Astrocyte (in vitro differentiated cells and primary cell): ENCODE data around the gene CALHM1. TPM values are rescaled to one million over a fixed set of nuclear protein-coding genes. Genes with fewer than 3 reads are reported as not detected.
"Not testable (repeated sequence)": the region's sequence is repeated elsewhere in the genome, so short reads cannot be mapped to it uniquely, and the experiment has no call there.

Experiments used
- DNase-seq: peaks from one replicate; pipeline ENCODE4 v3.0.0-alpha.2; 2010; ENCODE audit warnings: low read depth
- FAIRE-seq: peaks from 2 replicates; lab custom pipeline; 2011; peaks lifted over from hg19 to GRCh38; lab: Jason Lieb, UNC
- H2AFZ ChIP-seq: 2 replicates; pipeline ENCODE4 v1.6.0; 2012; ENCODE audit warnings: low read depth, low read length, inconsistent platforms
- H3K27ac ChIP-seq: 2 replicates; pipeline ENCODE4 v1.5.1; 2011; ENCODE audit warnings: low read depth, low read length, inconsistent platforms
- H3K27me3 ChIP-seq: 2 replicates; pipeline ENCODE4 v1.6.0; 2011; ENCODE audit warnings: low read length, inconsistent platforms; ENCODE audit not compliant: insufficient read depth
- H3K36me3 ChIP-seq: 2 replicates; pipeline ENCODE4 v1.5.1; 2011; ENCODE audit warnings: low read length, inconsistent platforms; ENCODE audit not compliant: insufficient read depth
- H3K4me1 ChIP-seq: 2 replicates; pipeline ENCODE4 v1.5.1; 2011; ENCODE audit warnings: low read length, inconsistent platforms; ENCODE audit not compliant: insufficient read depth
- H3K4me2 ChIP-seq: 2 replicates; pipeline ENCODE4 v1.6.0; 2012; ENCODE audit warnings: low read length, inconsistent platforms
- H3K4me3 ChIP-seq: 2 replicates; pipeline ENCODE4 v1.5.1; 2011; ENCODE audit warnings: low read depth, mild to moderate bottlenecking, low read length, inconsistent platforms; ENCODE audit not compliant: insufficient read depth
- H3K79me2 ChIP-seq: 2 replicates; pipeline ENCODE4 v1.6.0; 2012; ENCODE audit warnings: mild to moderate bottlenecking, low read length, inconsistent platforms; ENCODE audit not compliant: insufficient read depth
- H3K9ac ChIP-seq: 2 replicates; pipeline ENCODE4 v1.6.0; 2012; ENCODE audit warnings: mild to moderate bottlenecking, low read length, inconsistent platforms
- H3K9me3 ChIP-seq: 2 replicates; pipeline ENCODE4 v1.5.1; 2012; ENCODE audit warnings: low read depth, mild to moderate bottlenecking, low read length, inconsistent platforms; ENCODE audit not compliant: insufficient read depth
- H4K20me1 ChIP-seq: 2 replicates; pipeline ENCODE4 v1.6.0; 2012; ENCODE audit warnings: low read length, inconsistent platforms; ENCODE audit not compliant: insufficient read depth
- H3K27ac Mint-ChIP-seq: one replicate; pipeline ENCODE4 v1.8.0; 2021; ENCODE audit warnings: mild to moderate bottlenecking, mixed read lengths; ENCODE audit not compliant: unreplicated experiment
- H3K27me3 Mint-ChIP-seq: one replicate; pipeline ENCODE4 v1.8.0; 2021; ENCODE audit warnings: low read depth, mixed read lengths; ENCODE audit not compliant: unreplicated experiment
- H3K36me3 Mint-ChIP-seq: one replicate; pipeline ENCODE4 v1.8.0; 2021; ENCODE audit warnings: low read depth, mixed read lengths; ENCODE audit not compliant: unreplicated experiment
- H3K4me1 Mint-ChIP-seq: one replicate; pipeline ENCODE4 v1.8.0; 2021; ENCODE audit warnings: low read depth, mixed read lengths; ENCODE audit not compliant: unreplicated experiment
- H3K4me3 Mint-ChIP-seq: one replicate; pipeline ENCODE4 v1.8.0; 2021; ENCODE audit warnings: mild to moderate bottlenecking, moderate library complexity, mixed read lengths; ENCODE audit not compliant: unreplicated experiment
- H3K9me3 Mint-ChIP-seq: one replicate; pipeline ENCODE4 v1.8.0; 2021; ENCODE audit warnings: mild to moderate bottlenecking, mixed read lengths; ENCODE audit not compliant: unreplicated experiment
- CTCF ChIP-seq: IDR thresholded peaks from 2 replicates; pipeline ENCODE4 v1.5.1; 2011; ENCODE audit warnings: low read depth, mild to moderate bottlenecking, inconsistent platforms, low read length, moderate library complexity; ENCODE audit not compliant: insufficient read depth
- EZH2 ChIP-seq: IDR thresholded peaks from 2 replicates; pipeline ENCODE4 v1.6.1; 2012; ENCODE audit warnings: mild to moderate bottlenecking, low read length, inconsistent platforms; ENCODE audit not compliant: insufficient read depth
- total RNA-seq: library from RNA; stranded (reverse); gene quantifications from 2 replicates; pipeline ENCODE4 v1.2.1, GENCODE V29; 2021

Gene CALHM1
- total RNA-seq, 1 donor from 2014 or later = not detected

- DNase-seq = no peak
- no peak overlapping the region for H2AFZ ChIP-seq
- no peak overlapping the region for H3K9ac ChIP-seq
- H3K9me3 Mint-ChIP-seq = peaks cover 4% of the 10 kb centered on the region
- no peak overlapping the region for H3K27ac ChIP-seq
- peaks cover 15% of the 10 kb centered on the region for H3K4me1 Mint-ChIP-seq
- H3K4me1 ChIP-seq = peaks cover 8% of the 10 kb centered on the region
- no peak for TF ChIP-seq EZH2
- no peak for TF ChIP-seq CTCF
- peaks cover 39% of the 10 kb centered on the region for H3K27me3 ChIP-seq
- H3K36me3 ChIP-seq = no peaks in the 10 kb centered on the region
- H3K36me3 Mint-ChIP-seq = no peaks in the 10 kb centered on the region
- H3K4me2 ChIP-seq = no peak overlapping the region
- FAIRE-seq = no peak
- no peak overlapping the region for H3K27ac Mint-ChIP-seq
- H3K4me3 ChIP-seq = no peak overlapping the region
- H3K27me3 Mint-ChIP-seq = peaks cover 24% of the 10 kb centered on the region
- H3K79me2 ChIP-seq = no peaks in the 10 kb centered on the region
- no peak overlapping the region for H3K4me3 Mint-ChIP-seq
- H4K20me1 ChIP-seq = peaks cover 17% of the 10 kb centered on the region
- H3K9me3 ChIP-seq = no peaks in the 10 kb centered on the region
Measured at GRCh38 chr10:103487410-103487708, 28.7 kb upstream of the CALHM1 start.

- not testable (repeated sequence) for H3K27ac Mint-ChIP-seq, H3K79me2 ChIP-seq, H3K4me3 ChIP-seq, H2AFZ ChIP-seq, H3K27ac ChIP-seq, H3K4me3 Mint-ChIP-seq, DNase-seq, H3K4me1 ChIP-seq, H3K4me2 ChIP-seq, H3K9me3 ChIP-seq, H3K36me3 ChIP-seq, FAIRE-seq, H3K9me3 Mint-ChIP-seq, H3K9ac ChIP-seq, H3K36me3 Mint-ChIP-seq
- peaks cover 13% of the 10 kb centered on the region for H4K20me1 ChIP-seq
- H3K27me3 ChIP-seq = peaks cover 39% of the 10 kb centered on the region
- Mint-ChIP-seq H3K4me1 (peaks cover 11% of the 10 kb centered on the region), H3K27me3 (peaks cover 24% of the 10 kb centered on the region)
Measured at GRCh38 chr10:103486635-103487409, 28.1 kb upstream of the CALHM1 start.

GRCh38 chr10:103481974-103482531, 23.4 kb upstream of the CALHM1 start:
- H2AFZ ChIP-seq = no peak overlapping the region
- TF ChIP-seq EZH2 (no peak), CTCF (peak; percentile 71)
- no peak overlapping the region for H3K27ac Mint-ChIP-seq
- H4K20me1 ChIP-seq = no peaks in the 10 kb centered on the region
- no peak overlapping the region for H3K4me3 ChIP-seq
- H3K9ac ChIP-seq = no peak overlapping the region
- peaks cover 12% of the 10 kb centered on the region for H3K27me3 Mint-ChIP-seq
- H3K4me2 ChIP-seq = no peak overlapping the region
- H3K27me3 ChIP-seq = peaks cover 21% of the 10 kb centered on the region
- no peak overlapping the region for H3K4me3 Mint-ChIP-seq
- H3K9me3 ChIP-seq = no peaks in the 10 kb centered on the region
- no peak overlapping the region for H3K27ac ChIP-seq
- no peaks in the 10 kb centered on the region for H3K79me2 ChIP-seq
- H3K4me1 Mint-ChIP-seq = no peaks in the 10 kb centered on the region
- no peaks in the 10 kb centered on the region for H3K36me3 ChIP-seq
- FAIRE-seq (peak; percentile 83), DNase-seq (peak; percentile 36)
- H3K36me3 Mint-ChIP-seq = no peaks in the 10 kb centered on the region
- no peaks in the 10 kb centered on the region for H3K9me3 Mint-ChIP-seq
- no peaks in the 10 kb centered on the region for H3K4me1 ChIP-seq
